IMR-90 (cell line): ENCODE measurements around the gene TP53BP1. TPM values are rescaled to one million over a fixed set of nuclear protein-coding genes. Genes with fewer than 3 reads are reported as not detected.

Experiments used
- ATAC-seq: fragments of 200-7000 bp; cut with Tn5 transposase; 2 replicates; pipeline ENCODE4 v1.9.1; 2020; ENCODE audit warnings: low read depth, mild to moderate bottlenecking, moderate library complexity
- BruUV-seq: library from RNA; stranded (reverse); fragments of 400-500 nt; replicated peaks from 2 replicates; lab custom pipeline; 2021; lab: Mats Ljungman, UMichigan
- CTCF ChIA-PET: fragments of 300-600 bp; formaldehyde crosslinking; extraction: SDS; loops from one replicate; lab custom pipeline; 2021; ENCODE audit warnings: antibody characterized with exemption; lab: Yijun Ruan, JAX
- POLR2A ChIA-PET: fragments of 300-600 bp; sonication (Branson Sonifier 250); formaldehyde crosslinking; loops from one replicate; lab custom pipeline; 2022; ENCODE audit warnings: antibody characterized with exemption; ENCODE audit not compliant: unreplicated experiment; lab: Charles Lee
- DNase-seq: peaks from one replicate; pipeline ENCODE4 v3.0.0; 2013
- H2AFZ ChIP-seq: replicated peaks from 2 replicates; pipeline ENCODE3; 2013; ENCODE audit warnings: low read length, mild to moderate bottlenecking; ENCODE audit not compliant: poor library complexity
- H2AK5ac ChIP-seq: 2 replicates; pipeline ENCODE4 v1.6.1; 2013; ENCODE audit warnings: low read depth, low read length, inconsistent platforms
- H2AK9ac ChIP-seq: replicated peaks from 2 replicates; pipeline ENCODE3; 2013; ENCODE audit warnings: mild to moderate bottlenecking, low read depth, low read length, moderate library complexity; ENCODE audit not compliant: poor library complexity
- H2BK120ac ChIP-seq: 2 replicates; pipeline ENCODE4 v1.6.1; 2013; ENCODE audit warnings: low read depth, low read length, inconsistent platforms
- H2BK15ac ChIP-seq: 3 replicates; pipeline ENCODE4 v1.6.1; 2013; ENCODE audit warnings: low read depth, low read length, inconsistent platforms
- H2BK20ac ChIP-seq: 2 replicates; pipeline ENCODE4 v1.6.1; 2013; ENCODE audit warnings: low read depth, mild to moderate bottlenecking, inconsistent platforms, low read length, moderate library complexity
- H2BK5ac ChIP-seq: 2 replicates; pipeline ENCODE4 v1.6.1; 2013; ENCODE audit warnings: mild to moderate bottlenecking, low read depth, low read length, inconsistent platforms; ENCODE audit not compliant: poor library complexity, severe bottlenecking
- H3K14ac ChIP-seq: replicated peaks from 2 replicates; pipeline ENCODE4 v1.6.1; 2013; ENCODE audit warnings: low read depth, low read length, inconsistent platforms
- H3K18ac ChIP-seq: 2 replicates; pipeline ENCODE4 v1.6.1; 2013; ENCODE audit warnings: low read depth, low read length, control low read depth
- H3K23ac ChIP-seq: 2 replicates; pipeline ENCODE4 v1.6.1; 2013; ENCODE audit warnings: low read depth, low read length, inconsistent platforms
- H3K27ac ChIP-seq: 2 replicates; pipeline ENCODE4 v1.5.1; 2013; ENCODE audit warnings: mild to moderate bottlenecking, control low read depth, low read length; ENCODE audit not compliant: insufficient read depth
- H3K27me3 ChIP-seq: 2 replicates; pipeline ENCODE4 v1.6.1; 2013; ENCODE audit warnings: low read length; ENCODE audit not compliant: control insufficient read depth, insufficient read depth
- H3K36me3 ChIP-seq: 2 replicates; pipeline ENCODE4 v1.6.1; 2013; ENCODE audit warnings: low read length, mixed read lengths; ENCODE audit not compliant: control insufficient read depth, insufficient read depth
- H3K4ac ChIP-seq: 2 replicates; pipeline ENCODE4 v1.6.1; 2013; ENCODE audit warnings: low read depth, low read length, inconsistent platforms
- H3K4me1 ChIP-seq: 2 replicates; pipeline ENCODE4 v1.6.1; 2013; ENCODE audit warnings: low read length, mixed read lengths; ENCODE audit not compliant: control insufficient read depth, insufficient read depth
- H3K4me2 ChIP-seq: 2 replicates; pipeline ENCODE4 v1.6.1; 2013; ENCODE audit warnings: low read depth, mild to moderate bottlenecking, control low read depth, low read length, moderate library complexity
- H3K4me3 ChIP-seq: 2 replicates; pipeline ENCODE4 v1.5.1; 2013; ENCODE audit warnings: low read depth, mild to moderate bottlenecking, control low read depth, low read length, moderate library complexity; ENCODE audit not compliant: insufficient read depth
- H3K56ac ChIP-seq: 2 replicates; pipeline ENCODE4 v1.6.1; 2013; ENCODE audit warnings: low read length, inconsistent platforms; ENCODE audit not compliant: insufficient read depth; ENCODE audit errors: extremely low read depth
- H3K79me1 ChIP-seq, 2 experiments: 2 replicates each; pipeline ENCODE4 v1.6.1; 2013; ENCODE audit warnings: low read length in 2 of 2, inconsistent platforms in 1 of 2, low read depth in 1 of 2
- H3K9ac ChIP-seq: 2 replicates; pipeline ENCODE4 v1.6.1; 2013; ENCODE audit warnings: low read depth, low read length, control low read depth
- H3K9me1 ChIP-seq: 2 replicates; pipeline ENCODE4 v1.6.1; 2013; ENCODE audit warnings: low read length, inconsistent platforms; ENCODE audit not compliant: insufficient read depth
- H3K9me3 ChIP-seq: 2 replicates; pipeline ENCODE4 v1.6.1; 2013; ENCODE audit warnings: low read length; ENCODE audit not compliant: control insufficient read depth, insufficient read depth
- H4K20me1 ChIP-seq: 2 replicates; pipeline ENCODE4 v1.6.1; 2013; ENCODE audit warnings: low read length, inconsistent platforms; ENCODE audit not compliant: insufficient read depth
- H4K5ac ChIP-seq: 2 replicates; pipeline ENCODE4 v1.6.1; 2013; ENCODE audit warnings: mild to moderate bottlenecking, low read depth, low read length, control low read depth
- H4K8ac ChIP-seq, 2 experiments: 2 replicates each; pipeline ENCODE4 v1.6.1; 2013; ENCODE audit warnings: low read depth in 2 of 2, low read length in 2 of 2, control low read depth in 1 of 2, inconsistent platforms in 1 of 2
- H4K91ac ChIP-seq: 2 replicates; pipeline ENCODE4 v1.6.1; 2013; ENCODE audit warnings: low read depth, low read length, inconsistent platforms; ENCODE audit not compliant: insufficient read depth
- MXI1 ChIP-seq: IDR thresholded peaks from 2 replicates; pipeline ENCODE4 v1.6.1; 2012; ENCODE audit warnings: low read depth, mild to moderate bottlenecking, low read length, moderate library complexity, borderline replicate concordance
- WGBS, 2 experiments: methylation state at CpG; one replicate each; pipeline versions ENCODE4 v1.1.5 to v1.1.7; 2013; ENCODE audit warnings: missing lambda C conversion rate in 2 of 2; ENCODE audit not compliant: insufficient read length in 1 of 2; ENCODE audit errors: extremely low coverage in 2 of 2; 5-methylcytosine and 5-hydroxymethylcytosine counted together
- dilution Hi-C: fragments of 300-500 bp; cut with HindIII; formaldehyde crosslinking; loops from one replicate; pipeline ENCODE4 v1.14.3; 2018; ENCODE audit warnings: low sequenced_read_pairs; ENCODE audit not compliant: unreplicated experiment
- in situ Hi-C: fragments of 300-500 bp; cut with MboI; formaldehyde crosslinking; loops from 3 replicates; pipeline ENCODE4 v1.14.3; 2019; ENCODE audit warnings: low sequenced_read_pairs, inconsistent platforms, mixed read lengths
- intact Hi-C: fragments of 100-400 bp; cut with micrococcal nuclease; formaldehyde crosslinking; loops from 2 replicates; pipeline ENCODE4 v1.10.0; 2022
- polyA plus RNA-seq, 3 experiments: library from polyadenylated mRNA; depleted of rRNA; stranded (reverse); fragments of >200 nt; gene quantifications; 2 replicates each; pipeline ENCODE4 v1.2.3, GENCODE V29; 2012; ENCODE audit warnings: low replicate concordance in 1 of 3
- total RNA-seq: library from RNA; depleted of rRNA; stranded (reverse); fragments of >200 nt; gene quantifications from 2 replicates; pipeline ENCODE4 v1.2.3, GENCODE V29; 2012

Gene TP53BP1
- total and polyA plus RNA-seq, 2 of the 4 experiments (the other 2 are of a cell fraction), result 36.3 to 64.5 TPM

DNA sequence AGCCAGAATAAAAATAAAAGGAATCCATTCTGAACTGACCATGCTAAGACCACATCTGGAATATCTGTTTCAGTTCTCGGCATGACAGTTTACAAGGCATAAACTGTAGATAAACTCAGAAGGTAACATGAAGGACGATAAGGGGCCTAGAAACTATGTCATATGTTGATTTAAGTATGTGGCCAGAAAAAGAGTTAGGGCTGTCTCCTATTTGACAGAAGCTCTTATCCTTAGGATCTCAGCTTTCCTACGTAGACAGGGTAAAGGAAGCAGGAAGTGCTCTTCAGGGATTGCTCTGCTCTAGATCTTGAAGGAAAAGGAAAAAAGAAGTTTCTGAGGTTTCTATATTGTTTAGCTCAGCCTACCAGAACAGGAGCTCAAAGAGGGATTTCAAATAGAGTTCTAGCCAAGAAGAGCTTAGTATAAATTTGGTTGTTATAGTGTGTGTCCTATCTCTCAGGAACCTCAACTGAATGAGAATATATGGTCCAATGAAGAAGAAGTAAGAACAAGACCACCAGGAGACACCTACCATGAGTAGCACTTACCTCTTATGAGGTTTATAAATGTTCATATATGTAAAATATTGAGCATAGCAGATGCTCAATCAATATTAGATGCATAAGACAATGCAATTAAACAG, 59.2 kb downstream of the TP53BP1 start:
- Histone ChIP-seq H3K36me3 (peaks cover 31% of the 10 kb centered on the region), H3K4me3 (no peak overlapping the region), H3K18ac (no peak overlapping the region), H4K5ac (no peak overlapping the region), H3K23ac (no peak overlapping the region), H3K56ac (no peak overlapping the region), H3K14ac (no peak overlapping the region), H2AK5ac (no peak overlapping the region), H4K20me1 (no peaks in the 10 kb centered on the region), H3K4me1 (no peaks in the 10 kb centered on the region), H3K79me1 (peaks cover 0 to 6% of the 10 kb centered on the region in 2 experiments; a peak in 1 of 4 replicates), H2BK120ac (no peak overlapping the region), H3K9me3 (no peaks in the 10 kb centered on the region), H3K9me1 (no peaks in the 10 kb centered on the region), H2AFZ (no peak overlapping the region), H2AK9ac (no peak overlapping the region), H3K27me3 (no peaks in the 10 kb centered on the region), H2BK15ac (no peak overlapping the region), H4K8ac (no peak overlapping the region), H2BK20ac (no peak overlapping the region), H3K4me2 (no peak overlapping the region), H2BK5ac (no peak overlapping the region), H4K91ac (no peak overlapping the region), H3K9ac (no peak overlapping the region), H3K27ac (no peak overlapping the region), H3K4ac (no peak overlapping the region)
- dilution Hi-C loops (no loop called here), in situ Hi-C loops (no loop called here), intact Hi-C loops (no loop called here)
- DNase-seq, result no peak
- ATAC-seq, result no peak
- WGBS, 2 experiments, result 67% methylated on average over 1 of the region's 3 CpGs; no CpG with 5 or more reads in 1 of the 2 experiments
- CTCF ChIA-PET, result interaction anchor here (0.9 to 1.0 kb wide), 2 partner anchors 10 to 80 kb away, joined by 3 read pairs; no protein-coding TSS in a partner anchor
- no TSS peak for BruUV-seq
- POLR2A ChIA-PET, result no interaction called here
- TF ChIP-seq MXI1, result no peak
